K562 (cell line): ENCODE results near the gene GRIK3. TPM values are rescaled to one million over a fixed set of nuclear protein-coding genes. Genes with fewer than 3 reads are reported as not detected.

Experiments
- ATAC-seq: fragments of 200-7000 bp; cut with Tn5 transposase; 3 replicates; pipeline ENCODE4 v1.9.1; 2020; ENCODE audit warnings: moderate library complexity
- BruUV-seq: library from RNA; stranded (reverse); fragments of 400-500 nt; replicated peaks from 2 replicates; lab custom pipeline; 2021; lab: Mats Ljungman, UMichigan
- CTCF ChIA-PET: fragments of 300-600 bp; formaldehyde crosslinking; extraction: SDS; loops from one replicate; lab custom pipeline; 2021; ENCODE audit warnings: low intra/inter-chr PET ratio; lab: Yijun Ruan, JAX
- POLR2A ChIA-PET: fragments of 300-600, 350-650 bp; sonication (Branson Sonifier 250); formaldehyde crosslinking; extraction: SDS; loops from one replicate; lab custom pipeline; 2021; ENCODE audit warnings: antibody characterized with exemption, inconsistent platforms; lab: Yijun Ruan, JAX
- DNase-seq, 4 experiments: peaks; one replicate each; pipeline versions ENCODE4 v3.0.0 to v3.0.0-alpha.2; 2011 to 2018; ENCODE audit warnings: low spot score in 3 of 4, mixed read lengths in 3 of 4; ENCODE audit errors: extremely low read depth in 1 of 4
- FAIRE-seq: peaks from 2 replicates; lab custom pipeline; 2011; peaks lifted over from hg19 to GRCh38; lab: Jason Lieb, UNC
- H2AFZ ChIP-seq: 2 replicates; pipeline ENCODE4 v1.6.0; 2011; ENCODE audit warnings: low read depth, low read length, control low read depth, inconsistent platforms
- H3K27ac ChIP-seq: fragments of 200-600 bp; 3 replicates; pipeline ENCODE4 v1.8.0; 2011; ENCODE audit warnings: low read depth, mild to moderate bottlenecking, control low read depth, inconsistent platforms, low read length, moderate library complexity, mixed read lengths; ENCODE audit errors: extremely low read depth
- H3K27me3 ChIP-seq, 2 experiments: fragments of 300-600 bp in 1 of 2; 2 replicates in 1 of 2; 3 replicates in 1 of 2; pipeline versions ENCODE4 v1.6.0 to v1.8.0; 2011; ENCODE audit warnings: inconsistent platforms in 2 of 2, low read length in 2 of 2, mild to moderate bottlenecking in 1 of 2, mixed read lengths in 1 of 2, moderate library complexity in 1 of 2; ENCODE audit not compliant: control insufficient read depth in 2 of 2, insufficient read depth in 2 of 2
- H3K36me3 ChIP-seq: fragments of 300-600 bp; 3 replicates; pipeline ENCODE4 v1.8.0; 2011; ENCODE audit warnings: mild to moderate bottlenecking, low read length, inconsistent platforms; ENCODE audit not compliant: control insufficient read depth, insufficient read depth
- H3K4me1 ChIP-seq, 2 experiments: fragments of 200-600 bp in 1 of 2; replicated peaks in 1 of 2; 2 replicates in 1 of 2; 3 replicates in 1 of 2; pipeline versions ENCODE4 v1.5.1 to v1.8.0; 2011; ENCODE audit warnings: inconsistent platforms in 2 of 2, low read length in 2 of 2, mild to moderate bottlenecking in 1 of 2, mixed read lengths in 1 of 2, moderate library complexity in 1 of 2; ENCODE audit not compliant: control insufficient read depth in 2 of 2, insufficient read depth in 2 of 2
- H3K4me2 ChIP-seq: 2 replicates; pipeline ENCODE4 v1.6.1; 2011; ENCODE audit warnings: low read length, control low read depth, inconsistent platforms, mixed read lengths; ENCODE audit not compliant: insufficient read depth
- H3K4me3 ChIP-seq: fragments of 200-600 bp; sonication (generic), shearing (Covaris generic); 2 replicates; pipeline ENCODE4 v1.5.1; 2016; ENCODE audit warnings: control low read depth, inconsistent platforms
- H3K79me2 ChIP-seq: fragments of 200-600 bp; 3 replicates; pipeline ENCODE4 v1.8.0; 2011; ENCODE audit warnings: low read length, inconsistent platforms; ENCODE audit not compliant: control insufficient read depth, insufficient read depth
- H3K9ac ChIP-seq, 2 experiments: 2 replicates each; pipeline versions ENCODE4 v1.6.0 to v1.6.1; 2011; ENCODE audit warnings: low read depth in 2 of 2, low read length in 2 of 2, control low read depth in 1 of 2, inconsistent platforms in 1 of 2, mild to moderate bottlenecking in 1 of 2, mixed read lengths in 1 of 2; ENCODE audit not compliant: insufficient read depth in 1 of 2
- H3K9me1 ChIP-seq: one replicate; pipeline ENCODE4 v1.6.0; 2011; ENCODE audit warnings: inconsistent platforms, mild to moderate bottlenecking, low read length, moderate library complexity; ENCODE audit not compliant: control insufficient read depth, insufficient read depth
- H3K9me3 ChIP-seq: replicated peaks from 2 replicates; pipeline ENCODE4 v1.5.1; 2011; ENCODE audit warnings: low read depth, low read length, inconsistent platforms; ENCODE audit not compliant: control insufficient read depth, insufficient read depth
- H4K20me1 ChIP-seq: replicated peaks from 2 replicates; pipeline ENCODE4 v1.6.1; 2011; ENCODE audit warnings: low read length, inconsistent platforms, mixed read lengths; ENCODE audit not compliant: control insufficient read depth, insufficient read depth
- CC2D1A ChIP-seq: fragments of 450-650 bp; IDR thresholded peaks from 2 replicates; pipeline ENCODE4 v1.6.1; 2017; ENCODE audit warnings: mild to moderate bottlenecking
- HDAC3 ChIP-seq: fragments of 450-650 bp; IDR thresholded peaks from 2 replicates; pipeline ENCODE4 v1.6.1; 2018; ENCODE audit warnings: borderline replicate concordance, mild to moderate bottlenecking, moderate library complexity; ENCODE audit not compliant: partially characterized antibody
- HLTF ChIP-seq: fragments of 450-650 bp; IDR thresholded peaks from 2 replicates; pipeline ENCODE4 v1.6.1; 2016
- NR1H2 ChIP-seq: sonication (generic); formaldehyde crosslinking; IDR thresholded peaks from 2 replicates; pipeline ENCODE4 v1.4.0; 2020; ENCODE audit warnings: mild to moderate bottlenecking, missing genetic modification reagents
- TCF3 ChIP-seq: sonication (generic); formaldehyde crosslinking; IDR thresholded peaks from 2 replicates; pipeline ENCODE4 v1.4.0; 2020; ENCODE audit warnings: mild to moderate bottlenecking, missing genetic modification reagents
- USF2 ChIP-seq: sonication (generic); formaldehyde crosslinking; IDR thresholded peaks from 2 replicates; pipeline ENCODE4 v1.5.0; 2020; ENCODE audit warnings: missing genetic modification reagents
- XRCC3 ChIP-seq: fragments of 450-650 bp; IDR thresholded peaks from 2 replicates; pipeline ENCODE4 v1.6.1; 2017; ENCODE audit warnings: mild to moderate bottlenecking, moderate library complexity
- ZNF232 ChIP-seq: sonication (generic); formaldehyde crosslinking; IDR thresholded peaks from 2 replicates; pipeline ENCODE4 v1.8.0; 2022; ENCODE audit warnings: mild to moderate bottlenecking, missing genetic modification reagents
- WGBS: fragments of 100-300 bp; shearing (Covaris generic); methylation state at CpG from one replicate; pipeline ENCODE4 v1.1.6; 2016; ENCODE audit warnings: low coverage, mixed read lengths; ENCODE audit not compliant: insufficient coverage; ENCODE audit errors: missing lambda C conversion rate; 5-methylcytosine and 5-hydroxymethylcytosine counted together
- in situ Hi-C: fragments of 300-500 bp; cut with MboI; formaldehyde crosslinking; loops from 4 replicates; pipeline ENCODE4 v1.15.0; 2018; ENCODE audit warnings: inconsistent platforms, mixed read lengths
- intact Hi-C: fragments of 100-400 bp; cut with micrococcal nuclease; formaldehyde crosslinking; loops from 2 replicates; pipeline ENCODE4 v1.14.2; 2022
- polyA plus RNA-seq, 8 experiments: library from polyadenylated mRNA; depleted of rRNA in 4 of 8; stranded (reverse) in 5 of 8; unstranded in 3 of 8; fragments of >200 nt; fragmentation: Nextera tagmentation in 2 of 8; fragmentation: Illumina TruSeq in 1 of 8; extraction: Ambion mirVana in 2 of 8; extraction: Trizol in 1 of 8; gene quantifications; 2 replicates each; pipeline versions ENCODE4 v1.2.1 to v1.2.3, GENCODE V29; 2011 to 2014; ENCODE audit warnings: inconsistent platforms in 1 of 8, missing spikeins in 1 of 8
- total RNA-seq, 7 experiments: library from RNA; depleted of rRNA in 6 of 7; stranded (reverse); fragments of >200 nt in 6 of 7; fragmentation: Illumina TruSeq in 2 of 7; extraction: Trizol in 2 of 7; gene quantifications; 2 replicates each; pipeline versions ENCODE4 v1.2.1 to v1.2.3, GENCODE V29; 2011 to 2021; ENCODE audit warnings: low replicate concordance in 1 of 7
- TF ChIP-seq, protein P1 (sequence below): sonication (generic); formaldehyde crosslinking; IDR thresholded peaks from 2 replicates; pipeline ENCODE4 v1.8.1; 2023; ENCODE audit warnings: mild to moderate bottlenecking, missing genetic modification reagents
- TF ChIP-seq, protein P2 (sequence below): sonication (generic); formaldehyde crosslinking; IDR thresholded peaks from 2 replicates; pipeline ENCODE4 v1.9.0; 2022; ENCODE audit warnings: mild to moderate bottlenecking, missing genetic modification reagents
- TF ChIP-seq, protein P3 (sequence below): fragments of 450-650 bp; conservative IDR thresholded peaks from 2 replicates; pipeline ENCODE4 v1.6.1; 2016; ENCODE audit warnings: missing genetic modification characterization, low read depth, mild to moderate bottlenecking, control low read depth, missing compliant biosample characterization

The GRIK3 gene
- total and polyA plus RNA-seq, 9 of the 15 experiments (the other 6 are each of a cell fraction or from before 2014, with no cell fraction given) = not detected

DNA sequence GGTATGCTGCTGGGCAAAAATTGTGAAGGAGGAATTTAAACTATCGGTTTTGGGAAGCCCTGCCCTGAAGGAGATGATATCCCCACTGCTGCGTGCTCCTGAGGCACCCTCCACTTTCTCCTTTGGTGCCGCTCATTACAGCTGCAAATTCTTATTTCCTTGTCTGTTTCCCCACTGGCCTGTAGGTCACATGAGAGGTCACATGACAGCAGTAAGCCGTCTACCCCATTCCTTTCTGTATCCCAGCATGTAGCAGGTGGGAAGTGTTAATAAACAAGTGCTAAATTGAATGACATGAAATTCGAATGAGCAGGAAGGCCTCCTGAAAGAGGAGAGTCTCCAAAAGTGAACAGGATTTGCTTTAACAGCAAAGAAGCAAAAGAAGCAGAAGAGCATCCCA is 58.7 kb downstream of the GRIK3 start (continued):
- TF ChIP-seq HLTF = no peak

- TF ChIP-seq TCF3 (no peak), HDAC3 (no peak), XRCC3 (no peak), ZNF232 (no peak), CC2D1A (no peak), NR1H2 (CRISPR knock-in tag) (no peak), USF2 (no peak)
- TF ChIP-seq, protein P1, sequence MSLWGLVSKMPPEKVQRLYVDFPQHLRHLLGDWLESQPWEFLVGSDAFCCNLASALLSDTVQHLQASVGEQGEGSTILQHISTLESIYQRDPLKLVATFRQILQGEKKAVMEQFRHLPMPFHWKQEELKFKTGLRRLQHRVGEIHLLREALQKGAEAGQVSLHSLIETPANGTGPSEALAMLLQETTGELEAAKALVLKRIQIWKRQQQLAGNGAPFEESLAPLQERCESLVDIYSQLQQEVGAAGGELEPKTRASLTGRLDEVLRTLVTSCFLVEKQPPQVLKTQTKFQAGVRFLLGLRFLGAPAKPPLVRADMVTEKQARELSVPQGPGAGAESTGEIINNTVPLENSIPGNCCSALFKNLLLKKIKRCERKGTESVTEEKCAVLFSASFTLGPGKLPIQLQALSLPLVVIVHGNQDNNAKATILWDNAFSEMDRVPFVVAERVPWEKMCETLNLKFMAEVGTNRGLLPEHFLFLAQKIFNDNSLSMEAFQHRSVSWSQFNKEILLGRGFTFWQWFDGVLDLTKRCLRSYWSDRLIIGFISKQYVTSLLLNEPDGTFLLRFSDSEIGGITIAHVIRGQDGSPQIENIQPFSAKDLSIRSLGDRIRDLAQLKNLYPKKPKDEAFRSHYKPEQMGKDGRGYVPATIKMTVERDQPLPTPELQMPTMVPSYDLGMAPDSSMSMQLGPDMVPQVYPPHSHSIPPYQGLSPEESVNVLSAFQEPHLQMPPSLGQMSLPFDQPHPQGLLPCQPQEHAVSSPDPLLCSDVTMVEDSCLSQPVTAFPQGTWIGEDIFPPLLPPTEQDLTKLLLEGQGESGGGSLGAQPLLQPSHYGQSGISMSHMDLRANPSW (CRISPR knock-in tag) = no peak
- TF ChIP-seq, protein P2, sequence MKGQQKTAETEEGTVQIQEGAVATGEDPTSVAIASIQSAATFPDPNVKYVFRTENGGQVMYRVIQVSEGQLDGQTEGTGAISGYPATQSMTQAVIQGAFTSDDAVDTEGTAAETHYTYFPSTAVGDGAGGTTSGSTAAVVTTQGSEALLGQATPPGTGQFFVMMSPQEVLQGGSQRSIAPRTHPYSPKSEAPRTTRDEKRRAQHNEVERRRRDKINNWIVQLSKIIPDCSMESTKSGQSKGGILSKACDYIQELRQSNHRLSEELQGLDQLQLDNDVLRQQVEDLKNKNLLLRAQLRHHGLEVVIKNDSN = no peak
- TF ChIP-seq, protein P3, sequence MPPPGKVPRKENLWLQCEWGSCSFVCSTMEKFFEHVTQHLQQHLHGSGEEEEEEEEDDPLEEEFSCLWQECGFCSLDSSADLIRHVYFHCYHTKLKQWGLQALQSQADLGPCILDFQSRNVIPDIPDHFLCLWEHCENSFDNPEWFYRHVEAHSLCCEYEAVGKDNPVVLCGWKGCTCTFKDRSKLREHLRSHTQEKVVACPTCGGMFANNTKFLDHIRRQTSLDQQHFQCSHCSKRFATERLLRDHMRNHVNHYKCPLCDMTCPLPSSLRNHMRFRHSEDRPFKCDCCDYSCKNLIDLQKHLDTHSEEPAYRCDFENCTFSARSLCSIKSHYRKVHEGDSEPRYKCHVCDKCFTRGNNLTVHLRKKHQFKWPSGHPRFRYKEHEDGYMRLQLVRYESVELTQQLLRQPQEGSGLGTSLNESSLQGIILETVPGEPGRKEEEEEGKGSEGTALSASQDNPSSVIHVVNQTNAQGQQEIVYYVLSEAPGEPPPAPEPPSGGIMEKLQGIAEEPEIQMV (tag) = no peak
- Histone ChIP-seq H4K20me1 (no peaks in the 10 kb centered on the region), H3K27me3 (peaks cover 0 to 9% of the 10 kb centered on the region in 2 experiments; a peak in 2 of 5 replicates), H2AFZ (no peak overlapping the region), H3K36me3 (no peaks in the 10 kb centered on the region), H3K9me3 (no peaks in the 10 kb centered on the region), H3K4me2 (no peak overlapping the region), H3K79me2 (no peaks in the 10 kb centered on the region), H3K9me1 (no peaks in the 10 kb centered on the region), H3K4me1 (no peaks in the 10 kb centered on the region), H3K27ac (no peak overlapping the region), H3K9ac (no peak overlapping the region), H3K4me3 (no peak overlapping the region)
- POLR2A ChIA-PET = interaction anchor here (0.7 to 0.9 kb wide), 2 partner anchors 8 to 56 kb away, joined by 4 read pairs; no protein-coding TSS in a partner anchor
- DNase-seq (no peak), FAIRE-seq (no peak), ATAC-seq (no peak)
- in situ Hi-C loops = no loop called here
- intact Hi-C loops = no loop called here
- no TSS peak for BruUV-seq
- WGBS = 2% methylated on average over 3 of the region's 4 CpGs
- CTCF ChIA-PET = interaction anchor here (0.6 kb wide), 1 partner anchor 53 kb away, joined by 4 read pairs; no protein-coding TSS in a partner anchor
These were observed 61.3 kb downstream of the GRIK3 start for GRCh38 chr1:36973056-36973455.
